Activated T-cell treated with anti-CD3 and anti-CD28 coated beads for 24 hours (primary cell): ENCODE results near the gene DDX53.

ENCODE experiments used
- DNase-seq: peaks from one replicate; pipeline ENCODE4 v3.0.0-alpha.2; 2020; ENCODE audit warnings: low read depth

Gene DDX53

DNA sequence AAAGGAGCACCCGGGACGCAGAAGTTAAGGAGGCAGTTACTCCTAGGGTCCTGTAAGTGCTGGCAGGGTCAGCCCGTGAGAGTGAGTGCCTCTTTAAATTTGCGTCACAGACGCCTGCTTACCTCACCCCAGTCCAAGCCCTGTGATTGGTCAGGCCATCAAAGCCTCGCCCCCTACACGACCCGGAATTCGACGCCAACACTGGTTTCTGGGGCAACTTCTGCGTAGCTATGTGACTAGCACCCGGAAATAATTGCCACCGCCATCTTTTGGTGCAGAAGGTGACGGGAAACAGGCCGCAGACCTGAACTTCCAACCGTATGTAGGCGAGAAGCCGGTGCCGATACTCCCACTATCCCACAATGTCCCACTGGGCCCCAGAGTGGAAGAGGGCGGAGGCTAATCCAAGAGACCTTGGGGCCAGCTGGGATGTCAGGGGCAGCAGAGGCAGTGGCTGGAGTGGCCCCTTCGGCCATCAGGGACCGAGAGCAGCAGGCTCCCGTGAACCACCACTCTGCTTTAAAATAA, at the start of gene DDX53:
DDX53 (plus strand) TSS at position 265 of the 528 bp plus-strand sequence; CDS start at position 363, 98 bp downstream.
- DNase-seq: no peak

DNA sequence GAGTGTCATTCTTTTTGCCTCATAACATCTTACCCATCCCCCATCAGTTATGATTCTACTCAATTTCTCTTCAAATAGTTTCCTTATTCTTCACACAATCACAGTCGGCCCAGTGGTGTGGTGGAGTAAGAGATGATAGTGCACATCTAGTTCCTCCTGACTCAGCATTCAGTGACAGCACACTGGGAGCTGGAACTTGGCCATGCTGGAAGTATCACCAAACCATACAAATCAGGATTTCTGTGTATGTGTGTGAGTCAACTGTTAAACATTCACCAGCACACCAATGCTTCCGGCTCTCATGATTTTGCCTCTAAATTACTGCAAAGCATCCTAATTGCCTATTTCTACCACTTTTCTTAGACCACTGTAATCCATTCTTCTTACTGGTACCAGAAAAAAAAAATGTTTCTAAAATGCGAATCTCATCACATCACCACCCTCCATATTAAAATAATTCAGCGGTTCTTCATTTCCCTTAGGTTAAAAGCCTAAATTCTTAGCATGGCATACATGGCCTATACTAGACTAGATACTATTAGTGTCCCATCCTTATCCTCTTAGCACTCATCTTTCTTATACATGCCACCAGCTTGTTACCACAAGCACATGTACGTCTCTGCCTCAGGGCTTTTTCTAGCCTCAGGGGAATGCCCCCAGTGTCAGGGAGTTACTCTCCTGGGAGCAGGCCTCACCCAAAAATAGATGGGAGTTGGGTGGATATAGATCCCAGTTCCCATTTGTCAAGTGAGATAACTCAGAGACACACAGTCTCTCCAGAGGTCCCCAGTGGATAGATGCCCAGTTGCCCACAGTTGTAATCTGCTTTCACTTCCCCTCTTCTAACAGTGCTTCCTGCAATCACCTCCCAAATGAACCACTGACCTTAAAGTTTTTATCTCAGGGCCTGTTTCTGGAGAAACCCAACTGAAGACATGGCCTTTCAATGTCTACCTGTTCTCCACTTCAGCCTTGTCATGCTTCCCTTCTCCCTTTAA, 49.2 kb upstream of the DDX53 start:
- DNase-seq: no peak

DNA sequence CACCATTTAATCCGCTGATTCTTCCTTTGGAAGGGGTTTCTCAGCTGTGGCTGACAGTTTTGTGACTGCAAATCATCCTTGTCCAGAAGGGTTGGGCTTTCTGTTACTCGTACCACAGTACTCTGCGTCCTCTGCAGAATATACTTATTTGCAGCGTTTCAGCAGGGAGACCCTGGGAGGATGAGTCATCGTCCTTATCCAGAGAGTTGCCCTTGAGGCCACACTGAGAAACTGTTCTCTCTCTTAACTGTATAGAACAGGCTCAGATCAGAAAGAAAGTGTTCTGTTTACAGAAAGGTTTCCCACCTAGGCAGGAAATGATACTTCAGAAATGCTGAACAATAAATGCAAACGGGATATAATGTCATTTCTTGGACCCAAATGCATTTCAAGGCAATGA, 47.8 kb upstream of the DDX53 start:
- no peak for DNase-seq

DNA sequence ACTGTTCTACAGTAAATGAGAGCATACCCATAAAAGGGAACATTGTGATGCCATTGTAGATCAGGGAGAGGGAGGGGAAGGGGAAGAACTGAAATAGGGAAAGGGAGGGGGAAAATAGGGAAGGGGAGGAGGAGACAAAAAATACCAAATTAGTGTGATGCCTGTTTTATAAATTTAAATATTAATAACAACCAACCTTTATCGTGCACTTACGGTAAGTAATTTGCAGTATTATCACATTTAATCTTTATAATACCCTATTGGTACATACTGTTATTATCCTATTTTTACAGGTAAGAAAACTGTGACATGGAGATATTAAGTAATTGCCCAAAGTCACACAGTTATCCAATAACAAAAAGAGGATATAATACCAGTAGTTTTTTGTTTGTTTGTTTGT, 41.5 kb upstream of the DDX53 start:
- no peak for DNase-seq

DNA sequence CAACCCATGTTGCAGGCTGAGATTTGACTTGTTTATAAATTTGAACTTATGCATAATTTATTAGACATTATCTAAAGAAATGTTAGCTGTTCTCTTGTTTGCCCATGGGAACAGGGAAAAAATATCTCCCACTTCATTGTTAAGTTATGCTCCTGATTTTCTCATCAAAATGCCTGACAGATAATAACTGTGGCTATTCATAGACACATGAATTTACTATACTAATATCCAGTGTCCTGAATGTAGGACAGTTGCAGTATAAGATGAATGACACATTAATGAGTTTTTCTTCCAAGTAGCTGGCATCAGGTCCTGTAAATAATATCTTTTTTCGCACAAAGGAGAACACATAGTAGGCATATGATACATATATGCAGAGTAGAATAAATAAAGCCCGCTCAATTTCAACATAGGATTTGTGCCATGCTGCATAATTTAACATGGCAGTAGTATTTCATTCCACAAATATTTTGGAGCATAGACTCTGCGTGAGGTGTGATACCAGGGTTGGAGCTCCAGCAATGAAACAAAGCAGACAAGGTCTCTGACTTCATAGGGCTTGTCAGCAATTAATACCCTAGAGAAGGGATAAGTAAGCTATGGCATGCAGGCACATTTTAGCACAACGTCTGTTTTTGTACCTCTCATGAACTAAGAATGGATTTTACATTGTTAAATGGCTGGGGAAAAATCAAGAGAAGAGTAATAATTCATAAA, 40.4 kb upstream of the DDX53 start:
- DNase-seq: no peak

DNA sequence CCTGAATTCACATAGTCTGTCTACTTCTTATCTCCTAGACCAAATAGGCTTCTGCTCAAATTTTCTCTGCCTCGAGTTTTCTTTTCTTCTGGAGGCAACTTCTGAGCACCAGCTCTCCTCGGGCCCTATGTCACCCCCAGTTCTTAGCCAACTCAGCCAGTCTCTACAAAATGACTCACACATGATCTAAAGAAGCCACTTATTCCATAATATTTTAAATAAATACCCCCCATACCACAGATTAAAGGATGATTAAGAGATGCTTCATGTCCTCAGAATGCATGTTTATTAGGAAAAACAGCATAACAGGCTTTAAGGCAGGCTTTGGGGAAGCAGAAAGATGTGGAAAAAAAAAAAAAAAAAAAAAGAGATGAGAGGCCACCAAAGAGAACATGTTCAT, 36.6 kb upstream of the DDX53 start:
- no peak for DNase-seq

DNA sequence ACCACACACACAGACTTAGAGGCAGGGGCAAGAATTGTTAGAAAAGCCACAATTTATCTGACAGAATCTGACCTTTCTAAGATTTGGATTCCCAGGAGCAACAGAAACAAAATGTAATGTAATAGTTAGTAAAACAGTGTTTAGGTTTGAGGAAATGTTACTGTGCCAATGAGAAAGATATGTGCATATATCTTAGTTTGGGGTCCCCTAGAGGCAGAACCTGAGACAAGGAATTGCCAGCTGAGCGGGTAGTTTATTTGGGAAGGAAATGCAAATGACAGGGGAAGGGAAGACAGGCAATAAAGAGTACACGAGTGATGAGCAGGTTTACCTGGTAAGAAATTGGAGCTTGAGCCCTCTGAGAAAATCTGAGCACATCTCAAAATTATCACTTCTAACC, 31.3 kb upstream of the DDX53 start:
- DNase-seq: no peak

DNA sequence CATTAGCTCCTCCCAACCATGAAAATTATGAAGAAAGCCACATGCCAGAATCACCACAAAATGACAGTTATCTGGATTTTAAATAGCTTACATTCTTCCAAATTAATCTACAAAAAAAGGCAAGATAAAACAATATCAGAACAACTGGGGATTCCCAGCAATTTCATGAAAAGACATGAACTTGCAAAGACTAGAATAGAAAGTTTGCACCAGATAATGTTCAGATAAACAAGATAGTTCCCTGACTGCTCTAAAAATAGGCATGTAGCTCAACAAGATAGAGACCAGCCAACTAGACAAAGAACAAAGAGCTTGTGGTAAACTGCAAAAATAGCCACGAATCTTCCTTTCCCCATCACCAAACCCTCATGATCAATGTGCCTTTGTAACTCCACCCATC, 30.3 kb upstream of the DDX53 start:
- DNase-seq: no peak

DNA sequence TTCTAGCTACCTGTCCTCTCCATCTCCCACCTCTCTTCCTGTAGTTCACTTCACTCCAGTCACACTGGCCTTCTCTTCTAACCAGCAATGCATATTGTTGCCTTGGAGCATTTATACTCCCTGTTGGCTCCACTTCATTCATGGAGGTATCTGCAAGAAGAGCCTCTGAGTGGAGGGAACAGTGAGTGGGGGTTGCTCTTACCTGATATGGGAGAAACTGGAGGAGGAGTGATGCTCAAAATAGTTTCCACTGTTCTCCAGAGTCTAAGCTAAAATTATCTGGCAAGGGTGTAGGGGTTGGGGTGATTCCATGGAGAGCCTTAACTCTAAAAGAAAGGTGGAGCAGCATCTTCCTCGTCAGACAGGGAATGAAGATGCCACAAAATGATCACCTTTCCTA, 28.9 kb upstream of the DDX53 start:
- DNase-seq: no peak

DNA sequence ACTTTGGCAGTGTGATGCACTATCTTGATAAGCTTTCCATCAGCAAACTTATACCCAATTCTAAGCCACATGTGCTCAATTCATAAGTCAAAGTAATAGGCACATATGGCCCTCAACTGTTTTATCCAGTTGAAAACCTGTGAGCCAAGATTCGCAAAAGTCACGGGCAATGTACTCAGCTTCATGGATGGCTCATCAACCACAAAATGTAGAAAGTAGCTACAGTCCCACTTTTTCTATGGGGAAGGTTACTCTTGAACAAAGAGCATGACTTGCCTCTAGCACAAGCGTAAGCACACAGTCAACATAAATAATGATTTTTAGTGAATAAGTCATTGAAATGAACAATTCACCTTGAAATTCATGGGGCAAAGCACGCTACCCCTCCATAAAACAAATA, 25.1 kb upstream of the DDX53 start:
- DNase-seq: no peak

DNA sequence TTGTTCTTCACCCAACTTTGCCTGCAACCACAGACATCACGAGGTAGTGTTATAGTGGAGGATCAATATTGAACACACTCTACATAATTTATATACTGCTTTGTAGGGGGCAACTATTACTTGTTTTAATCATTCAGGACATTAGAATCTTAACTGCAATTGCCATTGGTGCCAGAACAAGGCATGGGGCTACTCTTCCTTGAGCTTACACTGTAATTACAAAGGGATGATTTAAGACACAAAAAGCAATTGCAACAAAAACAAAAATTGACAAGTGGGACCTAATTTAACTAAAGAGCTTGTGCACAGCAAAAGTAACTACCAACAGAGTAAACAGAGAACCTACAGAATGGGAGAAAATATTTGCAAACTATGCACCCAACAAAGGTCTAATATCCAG, 24.0 kb upstream of the DDX53 start:
- no peak for DNase-seq

DNA sequence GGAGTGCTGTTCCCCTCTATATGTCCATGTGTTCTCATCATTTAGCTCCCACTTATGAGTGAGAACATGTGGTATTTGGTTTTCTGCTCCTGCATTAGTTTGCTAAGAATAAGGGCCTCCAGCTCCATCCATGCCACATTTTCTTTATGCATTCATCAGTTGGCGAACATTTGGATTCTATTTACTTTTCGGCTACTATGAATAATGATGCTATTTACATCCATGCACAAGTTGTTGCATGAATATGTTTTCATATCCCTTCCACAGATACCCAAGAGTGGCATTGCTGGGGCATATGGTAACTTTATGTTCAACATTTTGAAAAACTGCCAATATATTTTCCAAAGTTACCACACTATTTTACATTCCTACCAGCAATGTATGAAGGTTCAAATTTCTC, 13.8 kb upstream of the DDX53 start:
- DNase-seq: no peak

DNA sequence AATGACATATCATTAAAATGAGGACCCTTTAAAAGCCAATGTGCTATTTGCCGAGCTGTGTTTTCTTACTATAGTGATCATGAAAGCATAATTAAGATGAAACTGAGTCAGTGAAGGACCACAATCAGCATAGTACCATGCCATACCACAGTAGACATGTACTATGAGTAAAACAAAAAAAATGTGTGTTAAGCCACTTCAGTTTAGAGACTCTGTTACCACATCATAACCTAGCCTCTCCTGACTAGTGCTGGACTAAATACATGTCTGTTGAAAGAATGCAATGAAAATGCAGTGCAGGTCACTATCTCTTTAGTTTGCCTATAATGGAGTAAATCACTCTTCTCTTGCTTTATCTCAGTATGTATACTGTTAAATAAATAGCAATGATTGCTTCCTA, 12.3 kb upstream of the DDX53 start:
- no peak for DNase-seq

DNA sequence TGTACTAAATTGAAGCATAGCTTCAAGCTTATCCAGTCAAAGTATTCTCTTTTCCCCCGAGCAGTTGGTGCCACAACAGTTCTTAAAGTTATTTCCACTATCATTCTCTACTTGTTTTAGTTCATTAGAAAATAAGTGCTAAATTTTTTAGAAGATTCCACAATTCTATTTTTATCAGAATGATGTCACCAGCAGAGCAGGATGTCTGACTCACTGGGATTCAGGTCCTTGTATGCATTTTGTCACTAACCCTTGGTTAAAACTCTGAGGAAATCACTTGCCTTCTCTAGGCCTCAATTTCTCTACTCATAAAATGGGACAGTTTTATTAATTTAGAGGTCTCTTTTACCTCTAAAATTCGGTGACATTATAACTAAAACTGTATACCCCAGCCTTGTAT, 3.4 kb downstream of the DDX53 start:
- DNase-seq: no peak

DNA sequence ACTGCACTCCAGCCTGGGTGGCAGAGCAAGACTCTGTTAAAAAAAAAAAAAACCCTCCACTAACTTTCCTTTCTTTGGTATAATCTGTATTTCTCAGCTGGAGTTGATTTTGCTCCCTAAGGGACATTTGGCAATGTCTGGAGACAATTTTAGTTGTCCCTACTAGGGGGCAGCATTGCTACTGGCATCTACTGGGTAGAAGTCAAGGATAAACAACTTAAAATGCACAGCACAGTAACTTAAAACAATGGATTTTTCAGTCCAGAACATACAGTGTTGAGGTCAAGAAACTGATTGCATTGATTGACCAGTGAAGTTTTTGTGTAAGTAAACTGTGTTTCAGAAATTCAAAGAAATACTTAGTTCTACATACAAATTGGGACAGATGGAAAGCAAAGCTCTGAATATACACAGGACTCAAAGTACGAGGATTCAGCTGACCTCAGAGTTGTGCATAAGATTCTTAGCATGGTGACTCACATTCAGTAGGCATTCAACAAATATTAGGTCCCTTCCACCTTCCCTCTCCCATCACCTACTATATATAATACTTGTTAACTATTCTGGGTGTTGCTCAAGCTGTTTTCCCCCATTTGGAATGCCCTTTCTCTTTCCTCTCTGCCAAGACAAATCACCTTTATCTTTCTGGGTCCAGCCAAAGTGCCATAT, 8.8 kb downstream of the DDX53 start:
- DNase-seq: no peak

DNA sequence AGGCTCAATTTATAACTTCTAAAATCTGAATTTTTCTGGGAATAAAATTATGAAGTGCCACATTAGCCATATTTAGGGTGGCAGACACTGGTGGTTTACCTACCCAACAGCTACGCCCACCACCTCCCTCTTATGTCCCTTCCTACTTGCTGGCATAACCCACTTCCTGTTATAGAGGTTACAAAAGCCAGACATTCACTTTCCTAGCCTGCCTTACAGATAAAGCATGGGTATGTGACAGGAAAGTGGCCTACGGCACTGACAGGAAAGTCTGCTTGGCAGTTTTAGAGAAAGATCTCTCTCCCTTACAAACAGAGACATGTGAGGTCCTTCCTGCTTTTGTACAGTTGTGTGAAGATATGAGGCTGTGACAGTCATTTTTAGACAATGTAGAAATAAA, 12.4 kb downstream of the DDX53 start:
- DNase-seq: no peak

DNA sequence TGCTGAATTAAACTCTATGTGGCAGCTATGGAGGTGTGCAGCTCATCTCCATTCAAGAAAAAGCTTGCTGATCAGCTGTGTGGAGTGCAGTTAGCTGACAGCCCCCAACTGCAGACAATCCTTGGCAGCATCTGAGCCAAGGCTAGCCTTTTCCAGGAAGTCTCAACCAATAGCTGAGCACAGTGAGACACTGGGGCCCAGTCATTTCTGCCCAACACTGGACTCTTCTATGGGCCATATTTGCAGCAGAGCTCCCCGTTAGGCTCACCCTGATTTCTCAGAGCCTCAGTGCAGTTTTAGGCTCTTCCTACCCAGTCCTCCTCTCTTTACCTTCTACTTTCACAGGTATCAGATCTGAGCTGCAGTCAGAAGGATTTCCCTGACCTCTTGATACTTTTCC, 12.9 kb downstream of the DDX53 start:
- DNase-seq: no peak

DNA sequence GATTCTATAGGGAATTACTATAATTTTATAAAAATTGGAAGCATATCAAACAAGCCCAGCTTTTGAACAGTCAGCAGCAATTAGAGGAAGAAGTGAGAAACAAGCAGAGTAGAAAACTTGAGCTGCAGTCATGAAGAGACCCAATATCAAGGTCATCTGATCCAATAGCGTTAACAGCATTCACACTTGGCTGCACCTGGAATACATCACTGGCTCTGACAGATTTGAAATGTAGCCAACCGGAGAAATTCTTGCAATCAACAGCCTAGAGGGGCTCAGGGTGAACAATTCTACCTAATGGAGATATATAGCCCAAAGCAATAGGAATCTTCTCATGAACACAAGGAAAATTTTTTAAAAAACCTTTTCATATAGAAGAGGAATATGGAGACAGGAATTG, 13.6 kb downstream of the DDX53 start:
- no peak for DNase-seq

DNA sequence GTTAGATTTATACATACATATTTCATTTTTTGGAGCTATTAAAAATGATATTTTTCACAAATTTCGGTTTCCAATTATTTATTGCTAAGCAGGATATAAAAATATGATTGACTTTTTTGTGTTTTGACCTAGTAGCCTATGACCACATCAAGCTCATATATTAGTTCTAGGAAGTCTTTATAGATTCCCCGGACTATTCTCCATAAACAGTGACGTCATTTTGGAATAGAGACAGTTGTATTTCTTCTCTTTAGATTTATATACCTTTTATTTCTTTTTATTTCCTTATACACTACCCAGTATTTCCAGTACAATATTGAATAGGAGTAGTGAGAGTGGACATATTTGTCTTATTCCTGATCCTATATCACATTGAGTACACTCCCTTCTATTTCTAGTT, 31.8 kb downstream of the DDX53 start:
- no peak for DNase-seq

DNA sequence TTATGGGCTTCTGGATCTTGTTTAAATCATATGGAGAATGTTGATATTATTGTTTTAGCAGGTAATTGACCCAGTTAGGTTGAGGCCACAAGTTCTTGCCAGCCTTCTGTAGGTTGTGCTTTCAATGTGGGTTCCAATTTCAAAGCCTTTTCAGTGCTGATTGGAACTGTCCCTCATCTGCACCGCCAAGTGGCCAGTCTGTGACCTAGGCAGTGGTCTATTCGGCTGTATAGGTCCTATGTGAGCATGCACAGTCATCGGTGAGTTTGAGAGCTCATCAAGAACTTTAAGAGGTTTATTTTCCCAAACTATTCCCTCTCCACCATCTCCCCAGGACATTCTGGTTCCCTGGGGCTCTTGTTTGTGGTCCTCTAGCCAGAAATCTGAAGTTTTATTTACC, 35.7 kb downstream of the DDX53 start:
- DNase-seq: no peak

DNA sequence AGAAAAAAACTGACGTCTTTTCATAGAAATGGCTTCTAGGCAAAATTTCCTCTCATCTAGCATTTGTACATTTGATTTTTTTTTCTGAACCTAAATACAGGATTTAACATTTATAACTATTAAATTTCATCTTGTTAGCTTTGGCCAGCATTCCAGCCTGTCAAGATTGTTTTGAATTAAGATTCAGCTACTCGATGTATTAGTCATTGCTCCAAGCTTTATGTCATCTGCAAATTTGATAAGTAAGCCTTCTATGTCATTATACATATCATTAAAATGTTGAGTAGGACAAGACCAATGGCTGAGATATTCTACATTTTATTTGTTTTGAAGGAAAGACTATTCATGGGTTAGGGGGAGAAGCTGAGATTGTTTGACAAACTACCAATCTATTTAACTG, 46.7 kb downstream of the DDX53 start:
- no peak for DNase-seq

DNA sequence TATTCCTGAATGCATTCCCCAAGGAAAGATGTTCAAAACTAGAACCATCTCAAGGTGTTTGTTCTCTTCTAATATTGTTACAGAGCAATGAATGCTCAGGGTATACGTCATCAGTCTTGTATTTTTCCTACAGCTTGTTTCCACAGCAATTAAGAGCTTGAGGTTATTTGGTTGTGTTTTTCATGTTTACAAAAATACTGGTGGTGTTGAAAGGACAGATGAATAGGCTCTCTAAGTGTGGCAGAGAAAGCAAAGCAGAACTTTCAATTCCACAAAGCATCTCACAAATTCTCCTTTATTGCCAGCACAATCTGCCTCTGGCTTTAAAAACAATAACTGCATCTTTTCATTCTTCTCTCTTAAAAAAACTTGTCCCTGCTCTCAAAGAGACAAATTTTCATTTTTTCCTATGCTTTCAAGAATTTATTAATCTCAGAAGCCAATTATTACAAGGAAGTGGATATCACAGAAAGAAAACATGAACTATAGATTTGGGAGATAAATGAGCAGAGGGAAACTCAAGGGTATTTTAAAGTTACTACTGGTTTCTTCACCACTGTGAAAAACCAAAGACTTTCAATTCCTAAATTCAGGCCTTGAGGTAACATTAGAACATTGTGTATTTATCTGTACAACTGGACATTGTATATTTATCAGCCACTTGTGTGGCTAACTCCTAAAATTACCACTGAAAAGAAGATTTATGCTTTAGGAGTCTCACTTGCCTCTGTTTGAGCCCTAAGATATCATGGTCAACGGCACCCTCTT, 49.2 kb downstream of the DDX53 start:
- DNase-seq: no peak
